ENCODE measurements around the gene ULK4. TPM values are rescaled to one million over a fixed set of nuclear protein-coding genes. Genes with fewer than 3 reads are reported as not detected.

ULK4 gene
- total RNA-seq, 1 experiment from 2014 or later, result 6.3 TPM

DNA sequence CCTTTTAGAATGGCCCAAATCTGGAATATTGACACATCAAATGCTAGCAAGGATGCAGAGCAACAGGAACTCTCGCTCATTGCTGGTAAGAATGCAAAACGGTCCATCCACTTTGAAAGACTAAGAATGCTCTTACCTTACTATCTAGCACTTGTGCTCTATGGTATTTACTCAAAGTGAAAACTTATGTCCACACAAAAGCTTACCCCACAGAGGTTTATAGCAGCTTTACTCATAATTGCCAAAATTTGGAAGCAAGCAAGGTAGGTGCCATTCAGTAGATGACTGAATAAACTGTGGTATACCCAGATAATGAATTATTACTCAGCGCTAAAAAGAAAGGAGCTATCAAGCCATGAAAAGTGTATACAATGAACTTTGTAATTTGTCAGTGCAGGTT lies 666.2 kb downstream of the ULK4 start:
- Histone ChIP-seq H3K79me2 (ENCODE audit: insufficient read depth, low read length) (no peaks in the 10 kb centered on the region), H3K27me3 (ENCODE audit: insufficient read depth, low read length) (no peaks in the 10 kb centered on the region), H3K36me3 (ENCODE audit: control insufficient read depth in 1 of 2, insufficient read depth in 2 of 2, low read length in 2 of 2) (no peaks in the 10 kb centered on the region), H2AFZ (ENCODE audit: low read depth, low read length, poor library complexity, severe bottlenecking) (no peak overlapping the region), H3K4me3 (replicated peaks in 1 of 2; ENCODE audit: low read depth in 1 of 2, low read length in 2 of 2) (no peak overlapping the region), H3K27ac (ENCODE audit: low read depth, low read length) (no peak overlapping the region), H4K20me1 (ENCODE audit: insufficient read depth) (no peaks in the 10 kb centered on the region), H3K9me2 (ENCODE audit: insufficient read depth) (no peaks in the 10 kb centered on the region), H3K9ac (ENCODE audit: low read length) (no peak overlapping the region), H3K9me3 (ENCODE audit: control insufficient read depth in 1 of 2, insufficient read depth in 1 of 2, low read depth in 1 of 2, low read length in 2 of 2) (no peaks in the 10 kb centered on the region), H3K4me1 (ENCODE audit: control insufficient read depth in 1 of 2, insufficient read depth in 2 of 2, low read length in 2 of 2) (no peaks in the 10 kb centered on the region), H3K4me2 (ENCODE audit: low read length) (no peak overlapping the region)
- TF ChIP-seq CBX3 (IDR thresholded peaks at IDR 0.05; ENCODE audit: low read depth) (no peak), FOSL1 (IDR thresholded peaks at IDR 0.05; ENCODE audit: low read depth) (no peak), JUND (IDR thresholded peaks at IDR 0.05) (no peak), CEBPB (IDR thresholded peaks at IDR 0.05; ENCODE audit: low read depth) (no peak), ZFX (IDR thresholded peaks at IDR 0.05) (no peak), SRF (IDR thresholded peaks at IDR 0.05; ENCODE audit: low read depth) (no peak), YY1 (IDR thresholded peaks at IDR 0.05; ENCODE audit: extremely low read depth, insufficient replicate concordance, low read depth, low read length) (no peak), EGR1 (IDR thresholded peaks at IDR 0.05; ENCODE audit: low read depth) (no peak), POLR2A (IDR thresholded peaks at IDR 0.05; ENCODE audit: borderline replicate concordance, extremely low read depth, insufficient read depth, insufficient read length) (no peak), ZNF274 (IDR thresholded peaks at IDR 0.05; ENCODE audit: low read depth, low read length) (no peak), EZH2phosphoT487 (IDR thresholded peaks at IDR 0.05; ENCODE audit: borderline replicate concordance) (no peak)
- TF ChIP-seq, protein P1, sequence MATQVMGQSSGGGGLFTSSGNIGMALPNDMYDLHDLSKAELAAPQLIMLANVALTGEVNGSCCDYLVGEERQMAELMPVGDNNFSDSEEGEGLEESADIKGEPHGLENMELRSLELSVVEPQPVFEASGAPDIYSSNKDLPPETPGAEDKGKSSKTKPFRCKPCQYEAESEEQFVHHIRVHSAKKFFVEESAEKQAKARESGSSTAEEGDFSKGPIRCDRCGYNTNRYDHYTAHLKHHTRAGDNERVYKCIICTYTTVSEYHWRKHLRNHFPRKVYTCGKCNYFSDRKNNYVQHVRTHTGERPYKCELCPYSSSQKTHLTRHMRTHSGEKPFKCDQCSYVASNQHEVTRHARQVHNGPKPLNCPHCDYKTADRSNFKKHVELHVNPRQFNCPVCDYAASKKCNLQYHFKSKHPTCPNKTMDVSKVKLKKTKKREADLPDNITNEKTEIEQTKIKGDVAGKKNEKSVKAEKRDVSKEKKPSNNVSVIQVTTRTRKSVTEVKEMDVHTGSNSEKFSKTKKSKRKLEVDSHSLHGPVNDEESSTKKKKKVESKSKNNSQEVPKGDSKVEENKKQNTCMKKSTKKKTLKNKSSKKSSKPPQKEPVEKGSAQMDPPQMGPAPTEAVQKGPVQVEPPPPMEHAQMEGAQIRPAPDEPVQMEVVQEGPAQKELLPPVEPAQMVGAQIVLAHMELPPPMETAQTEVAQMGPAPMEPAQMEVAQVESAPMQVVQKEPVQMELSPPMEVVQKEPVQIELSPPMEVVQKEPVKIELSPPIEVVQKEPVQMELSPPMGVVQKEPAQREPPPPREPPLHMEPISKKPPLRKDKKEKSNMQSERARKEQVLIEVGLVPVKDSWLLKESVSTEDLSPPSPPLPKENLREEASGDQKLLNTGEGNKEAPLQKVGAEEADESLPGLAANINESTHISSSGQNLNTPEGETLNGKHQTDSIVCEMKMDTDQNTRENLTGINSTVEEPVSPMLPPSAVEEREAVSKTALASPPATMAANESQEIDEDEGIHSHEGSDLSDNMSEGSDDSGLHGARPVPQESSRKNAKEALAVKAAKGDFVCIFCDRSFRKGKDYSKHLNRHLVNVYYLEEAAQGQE (IDR thresholded peaks at IDR 0.05; ENCODE audit: low read depth), result no peak
- TF ChIP-seq, protein P2, sequence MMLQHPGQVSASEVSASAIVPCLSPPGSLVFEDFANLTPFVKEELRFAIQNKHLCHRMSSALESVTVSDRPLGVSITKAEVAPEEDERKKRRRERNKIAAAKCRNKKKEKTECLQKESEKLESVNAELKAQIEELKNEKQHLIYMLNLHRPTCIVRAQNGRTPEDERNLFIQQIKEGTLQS (IDR thresholded peaks at IDR 0.05), result no peak
- TF ChIP-seq, protein P3, sequence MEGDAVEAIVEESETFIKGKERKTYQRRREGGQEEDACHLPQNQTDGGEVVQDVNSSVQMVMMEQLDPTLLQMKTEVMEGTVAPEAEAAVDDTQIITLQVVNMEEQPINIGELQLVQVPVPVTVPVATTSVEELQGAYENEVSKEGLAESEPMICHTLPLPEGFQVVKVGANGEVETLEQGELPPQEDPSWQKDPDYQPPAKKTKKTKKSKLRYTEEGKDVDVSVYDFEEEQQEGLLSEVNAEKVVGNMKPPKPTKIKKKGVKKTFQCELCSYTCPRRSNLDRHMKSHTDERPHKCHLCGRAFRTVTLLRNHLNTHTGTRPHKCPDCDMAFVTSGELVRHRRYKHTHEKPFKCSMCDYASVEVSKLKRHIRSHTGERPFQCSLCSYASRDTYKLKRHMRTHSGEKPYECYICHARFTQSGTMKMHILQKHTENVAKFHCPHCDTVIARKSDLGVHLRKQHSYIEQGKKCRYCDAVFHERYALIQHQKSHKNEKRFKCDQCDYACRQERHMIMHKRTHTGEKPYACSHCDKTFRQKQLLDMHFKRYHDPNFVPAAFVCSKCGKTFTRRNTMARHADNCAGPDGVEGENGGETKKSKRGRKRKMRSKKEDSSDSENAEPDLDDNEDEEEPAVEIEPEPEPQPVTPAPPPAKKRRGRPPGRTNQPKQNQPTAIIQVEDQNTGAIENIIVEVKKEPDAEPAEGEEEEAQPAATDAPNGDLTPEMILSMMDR (IDR thresholded peaks at IDR 0.05 in 2 of 3, conservative IDR thresholded peaks at IDR 0.05 in 1 of 3; ENCODE audit: borderline replicate concordance in 1 of 3, insufficient read depth in 1 of 3, low read depth in 2 of 3, low read length in 2 of 3), result no peak
- intact Hi-C loops (cut with micrococcal nuclease), result no loop called here
- ChIA-PET POLR2A (interaction anchor here (0.6 kb wide), 1 partner anchor 56 kb away, joined by 3 read pairs; no protein-coding TSS in a partner anchor), CTCF (no interaction called here), RAD21 (ENCODE audit: low non-redundant PET in 1 of 2, low total read pairs in 2 of 2, uncharacterized antibody in 2 of 2, unreplicated experiment in 2 of 2) (no interaction called here)
- no TSS peak for BruUV-seq (replicated peaks)
- ATAC-seq (no peak), DNase-seq (ENCODE audit: low read depth, low spot score) (no peak)
